Keratinocyte (primary cell): ENCODE data around the gene ARHGAP40. TPM values are rescaled to one million over a fixed set of nuclear protein-coding genes. Genes with fewer than 3 reads are reported as not detected.

Experiments
- DNase-seq: peaks from one replicate; pipeline ENCODE4 v3.0.0-alpha.2; 2011; ENCODE audit warnings: low read depth, missing footprints, low spot score
- FAIRE-seq: peaks from 2 replicates; lab custom pipeline; 2011; peaks lifted over from hg19 to GRCh38; lab: Jason Lieb, UNC
- H2AFZ ChIP-seq: 2 replicates; pipeline ENCODE4 v1.6.0; 2012; ENCODE audit warnings: low read length, control low read depth, inconsistent platforms; ENCODE audit not compliant: control insufficient read depth
- H3K27ac ChIP-seq: 2 replicates; pipeline ENCODE4 v1.5.1; 2011; ENCODE audit warnings: low read length; ENCODE audit not compliant: control insufficient read depth, insufficient read depth
- H3K27me3 ChIP-seq: 3 replicates; pipeline ENCODE4 v1.6.0; 2011; ENCODE audit warnings: low read length; ENCODE audit not compliant: control insufficient read depth, insufficient read depth; ENCODE audit errors: extremely low read depth
- H3K36me3 ChIP-seq, 2 experiments: 2 replicates in 1 of 2; 3 replicates in 1 of 2; pipeline ENCODE4 v1.5.1; 2011; ENCODE audit warnings: low read length in 2 of 2, mild to moderate bottlenecking in 1 of 2; ENCODE audit not compliant: control insufficient read depth in 2 of 2, insufficient read depth in 2 of 2; ENCODE audit errors: extremely low read depth in 1 of 2
- H3K4me1 ChIP-seq: 3 replicates; pipeline ENCODE4 v1.5.1; 2011; ENCODE audit warnings: low read length; ENCODE audit not compliant: control insufficient read depth, insufficient read depth; ENCODE audit errors: extremely low read depth
- H3K4me2 ChIP-seq: 3 replicates; pipeline ENCODE4 v1.6.0; 2011; ENCODE audit warnings: low read depth, low read length; ENCODE audit not compliant: control insufficient read depth, insufficient read depth; ENCODE audit errors: extremely low read depth
- H3K4me3 ChIP-seq, 3 experiments: fragments of 200-600 bp in 1 of 3; sonication (generic) in 1 of 3; 2 replicates in 2 of 3; 3 replicates in 1 of 3; pipeline ENCODE4 v1.5.1; 2011 to 2016; ENCODE audit warnings: low read length in 3 of 3, mild to moderate bottlenecking in 3 of 3, control low read depth in 2 of 3, inconsistent platforms in 1 of 3, low read depth in 1 of 3, mixed read lengths in 1 of 3, mixed run types in 1 of 3, moderate library complexity in 1 of 3; ENCODE audit not compliant: control insufficient read depth in 2 of 3, insufficient read depth in 2 of 3; ENCODE audit errors: extremely low read depth in 1 of 3
- H3K79me2 ChIP-seq: 2 replicates; pipeline ENCODE4 v1.6.0; 2012; ENCODE audit warnings: low read length; ENCODE audit not compliant: control insufficient read depth, insufficient read depth
- H3K9ac ChIP-seq: 3 replicates; pipeline ENCODE4 v1.6.0; 2011; ENCODE audit warnings: low read length; ENCODE audit not compliant: control insufficient read depth, insufficient read depth; ENCODE audit errors: extremely low read depth
- H3K9me1 ChIP-seq: 3 replicates; pipeline ENCODE4 v1.6.0; 2011; ENCODE audit warnings: low read length; ENCODE audit not compliant: control insufficient read depth, insufficient read depth; ENCODE audit errors: extremely low read depth
- H3K9me3 ChIP-seq: 2 replicates; pipeline ENCODE4 v1.5.1; 2012; ENCODE audit warnings: low read depth, low read length; ENCODE audit not compliant: control insufficient read depth
- H4K20me1 ChIP-seq: 3 replicates; pipeline ENCODE4 v1.6.0; 2011; ENCODE audit warnings: low read length; ENCODE audit not compliant: control insufficient read depth, insufficient read depth; ENCODE audit errors: extremely low read depth
- EZH2 ChIP-seq: IDR thresholded peaks from one replicate; pipeline ENCODE4 v1.6.1; 2012; ENCODE audit warnings: inconsistent platforms, mild to moderate bottlenecking, low read length, moderate library complexity
- dilution Hi-C: fragments of 300-500 bp; cut with MboI; formaldehyde crosslinking; loops from one replicate; pipeline ENCODE4 v1.7.0; 2020; ENCODE audit warnings: low sequenced_read_pairs; ENCODE audit not compliant: extremely low pct_ligation_motif_present
- polyA plus RNA-seq, 5 experiments: library from polyadenylated mRNA; depleted of rRNA in 3 of 5; stranded (reverse) in 3 of 5; stranded (forward) in 1 of 5; unstranded in 1 of 5; fragments of >200 nt; gene quantifications; 1 replicate in 1 of 5; 2 replicates in 3 of 5; 3 replicates in 1 of 5; pipeline versions ENCODE4 v1.2.1 to v1.2.3, GENCODE V29; 2011 to 2012; ENCODE audit warnings: missing spikeins in 2 of 5, low read depth in 1 of 5, low replicate concordance in 1 of 5
- TF ChIP-seq, protein P1 (sequence below), 3 experiments: IDR thresholded peaks in 1 of 3; conservative IDR thresholded peaks in 1 of 3; optimal IDR thresholded peaks in 1 of 3; 2 replicates in 2 of 3; 3 replicates in 1 of 3; pipeline versions ENCODE3 to v1.5.1; 2011; ENCODE audit warnings: low read length in 3 of 3, mild to moderate bottlenecking in 3 of 3, moderate library complexity in 2 of 3, control low read depth in 1 of 3, inconsistent platforms in 1 of 3; ENCODE audit not compliant: insufficient read depth in 2 of 3; ENCODE audit errors: extremely low read depth in 1 of 3

The ARHGAP40 gene
- polyA plus RNA-seq, 1 donor (not counting 4 experiments of a cell fraction or from before 2014, with no cell fraction given) = 1.0 TPM

GRCh38 chr20:38626921-38627659 is 25.5 kb downstream of the ARHGAP40 start:
- Histone ChIP-seq H3K4me3 (no peak overlapping the region), H2AFZ (no peak overlapping the region), H3K4me1 (no peaks in the 10 kb centered on the region), H3K27ac (no peak overlapping the region), H3K27me3 (no peaks in the 10 kb centered on the region), H3K9me1 (no peaks in the 10 kb centered on the region), H4K20me1 (no peaks in the 10 kb centered on the region), H3K9ac (no peak overlapping the region), H3K36me3 (no peaks in the 10 kb centered on the region), H3K4me2 (no peak overlapping the region), H3K79me2 (no peaks in the 10 kb centered on the region), H3K9me3 (no peaks in the 10 kb centered on the region)
- FAIRE-seq (no peak), DNase-seq (no peak)
- dilution Hi-C loops = no loop called here
- TF ChIP-seq, protein P1, sequence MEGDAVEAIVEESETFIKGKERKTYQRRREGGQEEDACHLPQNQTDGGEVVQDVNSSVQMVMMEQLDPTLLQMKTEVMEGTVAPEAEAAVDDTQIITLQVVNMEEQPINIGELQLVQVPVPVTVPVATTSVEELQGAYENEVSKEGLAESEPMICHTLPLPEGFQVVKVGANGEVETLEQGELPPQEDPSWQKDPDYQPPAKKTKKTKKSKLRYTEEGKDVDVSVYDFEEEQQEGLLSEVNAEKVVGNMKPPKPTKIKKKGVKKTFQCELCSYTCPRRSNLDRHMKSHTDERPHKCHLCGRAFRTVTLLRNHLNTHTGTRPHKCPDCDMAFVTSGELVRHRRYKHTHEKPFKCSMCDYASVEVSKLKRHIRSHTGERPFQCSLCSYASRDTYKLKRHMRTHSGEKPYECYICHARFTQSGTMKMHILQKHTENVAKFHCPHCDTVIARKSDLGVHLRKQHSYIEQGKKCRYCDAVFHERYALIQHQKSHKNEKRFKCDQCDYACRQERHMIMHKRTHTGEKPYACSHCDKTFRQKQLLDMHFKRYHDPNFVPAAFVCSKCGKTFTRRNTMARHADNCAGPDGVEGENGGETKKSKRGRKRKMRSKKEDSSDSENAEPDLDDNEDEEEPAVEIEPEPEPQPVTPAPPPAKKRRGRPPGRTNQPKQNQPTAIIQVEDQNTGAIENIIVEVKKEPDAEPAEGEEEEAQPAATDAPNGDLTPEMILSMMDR (optimal IDR thresholded peaks at IDR 0.05 in 1 of 3, IDR thresholded peaks at IDR 0.05 in 1 of 3, conservative IDR thresholded peaks at IDR 0.05 in 1 of 3; ENCODE audit: extremely low read depth in 1 of 3, insufficient read depth in 2 of 3, low read length in 3 of 3) = no peak
- TF ChIP-seq EZH2 = no peak

- H3K4me2 ChIP-seq = no peak overlapping the region
- dilution Hi-C loops = no loop called here
- FAIRE-seq (no peak), DNase-seq (no peak)
- H3K9me1 ChIP-seq = no peaks in the 10 kb centered on the region
- TF ChIP-seq, protein P1 (optimal IDR thresholded peaks at IDR 0.05 in 1 of 3, IDR thresholded peaks at IDR 0.05 in 1 of 3, conservative IDR thresholded peaks at IDR 0.05 in 1 of 3; ENCODE audit: extremely low read depth in 1 of 3, insufficient read depth in 2 of 3, low read length in 3 of 3) = no peak
- no peak for TF ChIP-seq EZH2
- H3K79me2 ChIP-seq = no peaks in the 10 kb centered on the region
- H3K27me3 ChIP-seq = no peaks in the 10 kb centered on the region
- no peaks in the 10 kb centered on the region for H3K4me1 ChIP-seq
- no peaks in the 10 kb centered on the region for H4K20me1 ChIP-seq
- no peaks in the 10 kb centered on the region for H3K9me3 ChIP-seq
- no peak overlapping the region for H3K9ac ChIP-seq
- no peak overlapping the region for H3K27ac ChIP-seq
- no peak overlapping the region for H2AFZ ChIP-seq
- no peak overlapping the region for H3K4me3 ChIP-seq
- no peaks in the 10 kb centered on the region for H3K36me3 ChIP-seq
Observed at GRCh38 chr20:38628580-38629470, 27.2 kb downstream of the ARHGAP40 start.
